ENCODE measurements around the gene EIF5AL1. TPM values are rescaled to one million over a fixed set of nuclear protein-coding genes. Genes with fewer than 3 reads are reported as not detected.

The EIF5AL1 gene
- total and polyA plus RNA-seq, 2 of the 13 experiments (the other 11 are each of a cell fraction or from before 2014, with no cell fraction given) = 0.22 to 0.50 TPM

GRCh38 chr10:79562135-79562756 lies 49.9 kb downstream of the EIF5AL1 start (continued):
- TF ChIP-seq POGK (CRISPR knock-in tag; conservative IDR thresholded peaks at IDR 0.05) = no peak
- TF ChIP-seq SAFB2 (CRISPR knock-in tag; IDR thresholded peaks at IDR 0.05; ENCODE audit: borderline replicate concordance, low read depth) = no peak
- peak; percentile 92 for TF ChIP-seq CTCF (CRISPR knock-in tag; IDR thresholded peaks at IDR 0.05)

- H3K79me2 ChIP-seq (ENCODE audit: insufficient read depth, low read length) = no peaks in the 10 kb centered on the region
- ChIA-PET POLR2A (no interaction called here), CTCF (ENCODE audit: low intra/inter-chr PET ratio, low total read pairs) (no interaction called here)
- ATAC-seq = no peak
- H3K9me3 ChIP-seq (ENCODE audit: low read length) = no peaks in the 10 kb centered on the region
- H3K9ac ChIP-seq (ENCODE audit: insufficient read depth, low read depth, low read length) = no peak overlapping the region
- H4K20me1 ChIP-seq (ENCODE audit: insufficient read depth, low read length) = no peaks in the 10 kb centered on the region
- no peak for FAIRE-seq
- intact Hi-C loops (cut with micrococcal nuclease; ENCODE audit: unreplicated experiment) (no loop called here), in situ Hi-C loops (cut with HindIII; ENCODE audit: extremely low pct_ligation_motif_present, low pct_unique_long_range_greater_than_20kb) (loop anchor here (25.0 kb wide), 1 partner anchor 374 kb away; the partner anchor contains the start of gene SFTPD)
- H3K4me1 ChIP-seq (ENCODE audit: insufficient read depth, low read length) = peaks cover 9% of the 10 kb centered on the region; the same call in 1 of the 2 replicates
- H2AFZ ChIP-seq (ENCODE audit: low read length) = no peak overlapping the region
- H3K27ac ChIP-seq (ENCODE audit: extremely low read length, insufficient read depth, low read length) = no peak overlapping the region
- H3K27me3 ChIP-seq (ENCODE audit: control insufficient read depth in 1 of 2, insufficient read depth in 2 of 2, low read length in 2 of 2) = peaks cover 0 to 21% of the 10 kb centered on the region in 2 experiments; a peak in 3 of 5 replicates
- H3K4me2 ChIP-seq (ENCODE audit: low read depth, low read length) = no peak overlapping the region
- DNase-seq (ENCODE audit: low spot score) = no peak
- H3K4me3 ChIP-seq (replicated peaks in 1 of 3; ENCODE audit: insufficient read depth in 1 of 3, low read depth in 2 of 3, low read length in 3 of 3) = no peak overlapping the region
- WGBS (ENCODE audit: low lambda C conversion rate) = 32% methylated on average over 4 of the region's 4 CpGs
- H3K36me3 ChIP-seq (replicated peaks in 1 of 2; ENCODE audit: control insufficient read depth in 1 of 2, insufficient read depth in 2 of 2, low read length in 2 of 2) = no peaks in the 10 kb centered on the region
- no TSS peak for BruUV-seq (replicated peaks)
- no peak for TF ChIP-seq REPIN1 (CRISPR knock-in tag; IDR thresholded peaks at IDR 0.05; ENCODE audit: borderline replicate concordance, low read depth)
- TF ChIP-seq TOPORS (CRISPR knock-in tag; IDR thresholded peaks at IDR 0.05) = no peak
- TF ChIP-seq KLF9 (CRISPR knock-in tag; IDR thresholded peaks at IDR 0.05; ENCODE audit: low read depth) = no peak
- no peak for TF ChIP-seq STAT6 (CRISPR knock-in tag; IDR thresholded peaks at IDR 0.05; ENCODE audit: borderline replicate concordance)
- no peak for TF ChIP-seq THAP9 (CRISPR knock-in tag; IDR thresholded peaks at IDR 0.05; ENCODE audit: borderline replicate concordance)
These were observed 51.1 kb downstream of the EIF5AL1 start for GRCh38 chr10:79563426-79563825.
